ENCODE measurements around the gene CCDC6. TPM values are rescaled to one million over a fixed set of nuclear protein-coding genes. Genes with fewer than 3 reads are reported as not detected.

The CCDC6 gene
- total and polyA plus RNA-seq, 2 of the 8 experiments (the other 6 are each of a cell fraction or from before 2014, with no cell fraction given): 42.2 to 74.4 TPM

- Histone ChIP-seq H3K9me3 (ENCODE audit: insufficient read depth in 2 of 2, low read depth in 1 of 2, low read length in 1 of 2) (no peaks in the 10 kb centered on the region), H3K79me2 (ENCODE audit: control insufficient read depth in 1 of 2, insufficient read depth in 2 of 2, low read length in 2 of 2) (peaks cover 37 to 52% of the 10 kb centered on the region in 2 experiments)
- CTCF ChIA-PET (ENCODE audit: partially characterized antibody): interaction anchor here (0.6 to 4.9 kb wide), 37 partner anchors 8 to 280 kb away, joined by 3 to 34 read pairs (median 4); no protein-coding TSS in a partner anchor
- no peak for TF ChIP-seq ATF2 (IDR thresholded peaks at IDR 0.05; ENCODE audit: low read length)
- no peak for TF ChIP-seq TAF1 (IDR thresholded peaks at IDR 0.05; ENCODE audit: low read depth, low read length)
- TF ChIP-seq ASH2L (IDR thresholded peaks at IDR 0.05; ENCODE audit: low read length): peak; percentile 27
- TF ChIP-seq CHD1 (IDR thresholded peaks at IDR 0.05; ENCODE audit: low read depth, low read length): peak; percentile 38; the same call in 1 of the 2 replicates
- no peak for TF ChIP-seq POU5F1 (IDR thresholded peaks at IDR 0.05; ENCODE audit: low read depth, low read length)
- TF ChIP-seq RAD21 (IDR thresholded peaks at IDR 0.05 in 1 of 2, conservative IDR thresholded peaks at IDR 0.05 in 1 of 2; ENCODE audit: low read depth in 2 of 2, low read length in 2 of 2): no peak
- TF ChIP-seq KDM4A (IDR thresholded peaks at IDR 0.05; ENCODE audit: low read depth, low read length, severe bottlenecking): peak; percentile 24
- no peak for TF ChIP-seq SP4 (IDR thresholded peaks at IDR 0.05; ENCODE audit: low read length)
- TF ChIP-seq RFX5 (IDR thresholded peaks at IDR 0.05; ENCODE audit: borderline replicate concordance, low read depth, low read length): no peak
These were observed 482 bp downstream of the CCDC6 start for GRCh38 chr10:59905731-59906416.

More at GRCh38 chr10:59905731-59906416, 482 bp downstream of the CCDC6 start:
- H2BK12ac ChIP-seq (ENCODE audit: low read depth, low read length): no peak overlapping the region; the same call in 1 of the 2 replicates
- H3K23me2 ChIP-seq (ENCODE audit: low read depth, low read length): peaks cover 16% of the 10 kb centered on the region
- no peak overlapping the region for H3K14ac ChIP-seq (ENCODE audit: insufficient read length)
- peak overlapping the region; percentile 81 to 98 (median 95) for H3K4me3 ChIP-seq (ENCODE audit: extremely low read depth in 1 of 4, insufficient read depth in 2 of 4, low read depth in 3 of 4, low read length in 4 of 4)
- FAIRE-seq (no peak), DNase-seq (ENCODE audit: low read depth in 1 of 2, low spot score in 2 of 2) (no peak)
- no peaks in the 10 kb centered on the region for H3K27me3 ChIP-seq (replicated peaks in 1 of 4; ENCODE audit: control insufficient read depth in 3 of 4, extremely low read depth in 1 of 4, insufficient read depth in 3 of 4, low read length in 3 of 4)
- H3K79me1 ChIP-seq (ENCODE audit: low read depth, low read length): peaks cover 4% of the 10 kb centered on the region; the same call in 1 of the 2 replicates
- peak overlapping the region; percentile 78 for H4K91ac ChIP-seq (replicated peaks; ENCODE audit: insufficient read length, low read length)
- peak overlapping the region; percentile 81; the same call in 1 of the 2 replicates for H3K18ac ChIP-seq (ENCODE audit: extremely low read depth, low read length)
- peaks cover 18 to 23% of the 10 kb centered on the region in 2 experiments for H4K20me1 ChIP-seq (replicated peaks in 1 of 2; ENCODE audit: control insufficient read depth in 1 of 2, insufficient read depth in 2 of 2, low read length in 2 of 2)
- POLR2A ChIA-PET (ENCODE audit: partially characterized antibody): interaction anchor here (0.7 to 7.8 kb wide), 21 partner anchors 9 to 235 kb away, joined by 3 to 90 read pairs (median 4); partner anchors contain the start of gene SLC16A9
- peak overlapping the region; percentile 84 for H2BK5ac ChIP-seq (ENCODE audit: low read depth, low read length)
- H2BK20ac ChIP-seq (ENCODE audit: low read length): no peak overlapping the region
- H3K4ac ChIP-seq (replicated peaks; ENCODE audit: insufficient read length, low read depth, low read length): peak overlapping the region; percentile 88
- H3K4me1 ChIP-seq (replicated peaks in 1 of 4; ENCODE audit: control insufficient read depth in 3 of 4, insufficient read depth in 4 of 4, low read length in 3 of 4): peaks cover 2 to 16% (median 11%) of the 10 kb centered on the region in 4 experiments; a peak in 6 of 7 replicates
- H3K4me2 ChIP-seq (ENCODE audit: insufficient read depth in 1 of 2, low read depth in 2 of 2, low read length in 2 of 2): peak overlapping the region; percentile 79 to 98
- peak overlapping the region; percentile 89 for H3K56ac ChIP-seq (replicated peaks; ENCODE audit: insufficient read length, low read depth, low read length)
- peak overlapping the region; percentile 76 to 93 (median 81) for H3K9ac ChIP-seq (replicated peaks in 1 of 4; ENCODE audit: extremely low read depth in 1 of 4, low read depth in 3 of 4, low read length in 3 of 4)
- H3K23ac ChIP-seq (ENCODE audit: insufficient read length): no peak overlapping the region
- H2BK15ac ChIP-seq (ENCODE audit: low read length): peak overlapping the region; percentile 81; the same call in 1 of the 2 replicates
- H3K36me3 ChIP-seq (ENCODE audit: control insufficient read depth in 2 of 4, insufficient read depth in 4 of 4, low read length in 3 of 4): no peaks in the 10 kb centered on the region
- H2AK5ac ChIP-seq (ENCODE audit: low read depth, low read length): no peak overlapping the region
- 1% methylated on average over 36 of the region's 56 CpGs; no CpG with 5 or more reads in 1 of the 2 experiments for WGBS, 2 experiments (ENCODE audit: extremely low coverage in 1 of 2, insufficient coverage in 1 of 2, insufficient read length in 1 of 2, insufficient replicate concordance in 2 of 2, low coverage in 1 of 2, low lambda C conversion rate in 2 of 2, missing lambda C conversion rate in 1 of 2)
- H3K27ac ChIP-seq (ENCODE audit: low read depth, low read length): peak overlapping the region; percentile 78
- H4K5ac ChIP-seq (ENCODE audit: insufficient read length, low read depth, low read length): peak overlapping the region; percentile 84
- H4K8ac ChIP-seq (ENCODE audit: extremely low read depth, insufficient read depth, low read length): peak overlapping the region; percentile 82; the same call in 1 of the 2 replicates
- H2AFZ ChIP-seq (ENCODE audit: low read length): no peak overlapping the region
- H2BK120ac ChIP-seq (replicated peaks; ENCODE audit: low read depth, low read length): no peak overlapping the region

Data from H1 (cell line).